Measurements from ENCODE around the gene ARHGAP40.

- TF ChIP-seq POLR2A (IDR thresholded peaks at IDR 0.05) (no peak), CTCF (IDR thresholded peaks at IDR 0.05 in 8 of 11, conservative IDR thresholded peaks at IDR 0.05 in 3 of 11) (no peak), POLR2AphosphoS5 (IDR thresholded peaks at IDR 0.05) (no peak)
Measured at GRCh38 chr20:38664284-38664683, 62.7 kb downstream of the ARHGAP40 start.

Measured in spleen (tissue), 7 donors.